Osteoblast (primary cell): ENCODE measurements around the gene ETV1. TPM values are rescaled to one million over a fixed set of nuclear protein-coding genes. Genes with fewer than 3 reads are reported as not detected.

Experiments used
- DNase-seq: peaks from one replicate; pipeline ENCODE4 v3.0.0; 2011; ENCODE audit warnings: low spot score, mixed read lengths; ENCODE audit not compliant: insufficient read length; ENCODE audit errors: missing footprints
- H2AFZ ChIP-seq: 2 replicates; pipeline ENCODE4 v1.6.0; 2011; ENCODE audit warnings: mild to moderate bottlenecking, low read length
- H3K27ac ChIP-seq: 2 replicates; pipeline ENCODE4 v1.5.1; 2011; ENCODE audit warnings: mild to moderate bottlenecking, low read depth, low read length, moderate library complexity
- H3K27me3 ChIP-seq: 2 replicates; pipeline ENCODE4 v1.6.0; 2012; ENCODE audit warnings: mild to moderate bottlenecking, control low read depth, inconsistent platforms, low read length, moderate library complexity; ENCODE audit not compliant: insufficient read depth
- H3K36me3 ChIP-seq: 2 replicates; pipeline ENCODE4 v1.5.1; 2011; ENCODE audit warnings: mild to moderate bottlenecking, low read length, control low read depth, moderate library complexity; ENCODE audit not compliant: insufficient read depth
- H3K4me1 ChIP-seq: 2 replicates; pipeline ENCODE4 v1.5.1; 2011; ENCODE audit warnings: mild to moderate bottlenecking, low read length, control low read depth, moderate library complexity; ENCODE audit not compliant: insufficient read depth
- H3K4me2 ChIP-seq: 2 replicates; pipeline ENCODE4 v1.6.0; 2011; ENCODE audit warnings: mild to moderate bottlenecking, low read length; ENCODE audit not compliant: insufficient read depth
- H3K4me3 ChIP-seq: fragments of 200-600 bp; sonication (generic); 3 replicates; pipeline ENCODE4 v1.5.1; 2012; ENCODE audit warnings: mild to moderate bottlenecking, low read length, inconsistent platforms; ENCODE audit not compliant: insufficient read depth
- H3K79me2 ChIP-seq: 2 replicates; pipeline ENCODE4 v1.6.0; 2012; ENCODE audit warnings: mild to moderate bottlenecking, low read length, control low read depth, inconsistent platforms; ENCODE audit not compliant: insufficient read depth
- H3K9me3 ChIP-seq: 2 replicates; pipeline ENCODE4 v1.5.1; 2011; ENCODE audit warnings: low read depth, low read length, control low read depth
- H4K20me1 ChIP-seq: 2 replicates; pipeline ENCODE4 v1.6.0; 2012; ENCODE audit warnings: mild to moderate bottlenecking, low read length, control low read depth; ENCODE audit not compliant: insufficient read depth
- CTCF ChIP-seq: IDR thresholded peaks from 2 replicates; pipeline ENCODE4 v1.5.1; 2011; ENCODE audit warnings: mild to moderate bottlenecking, low read depth, low read length, moderate library complexity; ENCODE audit errors: extremely low read depth
- total RNA-seq: library from RNA; depleted of rRNA; stranded (reverse); fragments of >200 nt; gene quantifications from 2 replicates; pipeline ENCODE4 v1.2.3, GENCODE V29; 2012

Gene ETV1
- total RNA-seq, 1 donor, result 15.9 TPM

GRCh38 chr7:13990319-13990983 is 985 bp upstream of the ETV1 start:
- Histone ChIP-seq H3K79me2 (peaks cover 3% of the 10 kb centered on the region), H3K9me3 (no peaks in the 10 kb centered on the region), H3K4me2 (peak overlapping the region; percentile 94), H3K36me3 (no peaks in the 10 kb centered on the region), H3K27ac (peak overlapping the region; percentile 83), H3K27me3 (no peaks in the 10 kb centered on the region), H3K4me1 (peaks cover 7% of the 10 kb centered on the region), H2AFZ (peak overlapping the region; percentile 96), H3K4me3 (peak overlapping the region; percentile 89), H4K20me1 (no peaks in the 10 kb centered on the region)
- peak; percentile 66 for DNase-seq
- TF ChIP-seq CTCF, result no peak

GRCh38 chr7:13989949-13990305 is 461 bp upstream of the ETV1 start:
- Histone ChIP-seq H3K9me3 (no peaks in the 10 kb centered on the region), H3K4me2 (peak overlapping the region; percentile 94), H3K27me3 (no peaks in the 10 kb centered on the region), H3K36me3 (no peaks in the 10 kb centered on the region), H4K20me1 (no peaks in the 10 kb centered on the region), H3K79me2 (peaks cover 5% of the 10 kb centered on the region), H2AFZ (peak overlapping the region; percentile 96), H3K4me3 (peak overlapping the region; percentile 89), H3K4me1 (peaks cover 9% of the 10 kb centered on the region), H3K27ac (peak overlapping the region; percentile 83)
- DNase-seq, result no peak
- no peak for TF ChIP-seq CTCF

- no peak for DNase-seq
- Histone ChIP-seq H3K4me3 (peak overlapping the region; percentile 89), H3K36me3 (no peaks in the 10 kb centered on the region), H3K27me3 (no peaks in the 10 kb centered on the region), H3K4me1 (peaks cover 9% of the 10 kb centered on the region), H3K27ac (peak overlapping the region; percentile 83), H3K79me2 (peaks cover 5% of the 10 kb centered on the region), H3K9me3 (no peaks in the 10 kb centered on the region), H3K4me2 (peak overlapping the region; percentile 94), H2AFZ (peak overlapping the region; percentile 96), H4K20me1 (no peaks in the 10 kb centered on the region)
- TF ChIP-seq CTCF, result no peak
These were observed 738 bp downstream of the ETV1 start for GRCh38 chr7:13988731-13989125.

- Histone ChIP-seq H3K9me3 (no peaks in the 10 kb centered on the region), H3K27ac (peak overlapping the region; percentile 83), H3K79me2 (peaks cover 5% of the 10 kb centered on the region), H3K36me3 (no peaks in the 10 kb centered on the region), H3K4me3 (peak overlapping the region; percentile 89), H3K27me3 (no peaks in the 10 kb centered on the region), H3K4me1 (peaks cover 9% of the 10 kb centered on the region), H2AFZ (peak overlapping the region; percentile 26), H4K20me1 (no peaks in the 10 kb centered on the region), H3K4me2 (peak overlapping the region; percentile 94)
- TF ChIP-seq CTCF, result no peak
- no peak for DNase-seq
These were observed 1.4 kb downstream of the ETV1 start for GRCh38 chr7:13988065-13988464.
